Breast epithelium (tissue), 4 donors: ENCODE measurements around the gene PCDHGB5. TPM values are rescaled to one million over a fixed set of nuclear protein-coding genes. Genes with fewer than 3 reads are reported as not detected.
"Not testable (repeated sequence)": the region's sequence is repeated elsewhere in the genome, so short reads cannot be mapped to it uniquely, and the experiment has no call there.

Experiments used
- DNase-seq, 2 donors: peaks; one replicate each; pipeline ENCODE4 v3.0.0-alpha.2; 2019; ENCODE audit warnings: low spot score in 2 of 2
- H3K27ac ChIP-seq, 2 donors: fragments of 200-600 bp; sonication (generic) in 1 of 2; one replicate each; pipeline ENCODE4 v1.5.1; 2016 to 2019; ENCODE audit warnings: mild to moderate bottlenecking in 1 of 2
- H3K27me3 ChIP-seq, 2 donors: fragments of 200-600 bp; sonication (generic) in 1 of 2; one replicate each; pipeline versions ENCODE4 v1.5.1 to v1.6.0; 2017 to 2019; ENCODE audit warnings: control low read depth in 1 of 2, mild to moderate bottlenecking in 1 of 2
- H3K36me3 ChIP-seq: fragments of 200-600 bp; one replicate; pipeline ENCODE4 v1.5.1; 2019
- H3K4me1 ChIP-seq, 2 donors: fragments of 200-600 bp; sonication (generic); one replicate each; pipeline ENCODE4 v1.5.1; 2016 to 2019; ENCODE audit warnings: control low read depth in 1 of 2
- H3K4me3 ChIP-seq, 3 donors: fragments of 200-600 bp; sonication (generic); 1 replicate in 2 of 3; 2 replicates in 1 of 3; pipeline ENCODE4 v1.5.1; 2016 to 2019; ENCODE audit warnings: mild to moderate bottlenecking in 3 of 3, moderate library complexity in 2 of 3
- H3K9me3 ChIP-seq, 2 donors: fragments of 200-600 bp; sonication (generic) in 1 of 2; one replicate each; pipeline ENCODE4 v1.5.1; 2016 to 2019; ENCODE audit warnings: control low read depth in 1 of 2
- POLR2A ChIP-seq: fragments of 450-650 bp; IDR thresholded peaks from one replicate; pipeline ENCODE4 v1.6.1; 2016; ENCODE audit warnings: antibody characterized with exemption, mild to moderate bottlenecking, moderate library complexity
- POLR2AphosphoS5 ChIP-seq, 3 donors: sonication (generic); formaldehyde crosslinking; IDR thresholded peaks; one replicate each; pipeline ENCODE4 v1.6.1; 2017; ENCODE audit warnings: antibody characterized with exemption in 3 of 3
- intact Hi-C: fragments of 100-400 bp; cut with DNase I; formaldehyde crosslinking; loops from one replicate; pipeline ENCODE4 v1.15.1; 2023; ENCODE audit warnings: low total_unique reads
- total RNA-seq, 3 donors: library from RNA; depleted of rRNA; stranded (reverse); fragments of >200 nt; gene quantifications; one replicate each; pipeline ENCODE4 v1.1.0, GENCODE V29; 2016
- TF ChIP-seq, protein P1 (sequence below), 3 donors: fragments of 450-650 bp; IDR thresholded peaks; one replicate each; pipeline ENCODE4 v1.5.1; 2016 to 2017; ENCODE audit warnings: antibody characterized with exemption in 3 of 3, mild to moderate bottlenecking in 3 of 3, moderate library complexity in 3 of 3

PCDHGB5 gene
- total RNA-seq, 3 donors from 2014 or later: 7.5 to 20.6 (median 19.8) TPM

DNA sequence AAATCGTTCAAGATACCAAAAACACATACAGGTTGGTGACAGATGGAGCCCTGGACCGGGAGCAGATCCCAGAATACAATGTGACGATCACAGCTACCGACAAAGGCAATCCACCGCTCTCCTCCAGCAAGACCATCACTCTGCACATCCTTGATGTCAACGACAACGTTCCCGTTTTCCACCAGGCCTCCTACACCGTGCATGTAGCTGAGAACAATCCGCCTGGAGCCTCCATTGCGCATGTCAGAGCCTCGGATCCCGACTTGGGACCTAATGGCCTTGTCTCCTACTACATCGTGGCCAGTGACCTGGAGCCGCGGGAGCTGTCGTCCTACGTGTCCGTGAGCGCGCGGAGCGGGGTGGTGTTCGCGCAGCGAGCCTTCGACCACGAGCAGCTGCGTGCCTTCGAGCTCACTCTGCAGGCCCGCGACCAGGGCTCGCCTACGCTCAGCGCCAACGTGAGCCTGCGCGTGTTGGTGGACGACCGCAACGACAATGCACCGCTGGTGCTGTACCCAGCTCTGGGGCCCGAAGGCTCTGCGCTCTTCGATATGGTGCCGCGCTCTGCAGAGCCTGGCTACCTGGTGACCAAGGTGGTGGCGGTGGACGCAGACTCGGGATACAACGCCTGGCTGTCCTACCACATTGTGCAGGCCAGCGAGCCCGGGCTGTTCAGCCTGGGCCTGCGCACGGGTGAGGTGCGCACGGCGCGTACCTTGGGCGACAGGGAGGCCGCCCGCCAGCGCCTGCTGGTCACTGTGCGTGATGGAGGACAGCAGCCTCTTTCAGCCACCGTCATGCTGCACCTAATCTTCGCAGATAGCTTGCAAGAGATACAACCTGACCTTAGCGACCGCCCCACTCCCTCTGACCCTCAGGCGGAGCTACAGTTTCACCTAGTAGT lies 25.9 kb upstream of the PCDHGB5 start:
- Histone ChIP-seq H3K36me3 (no peaks in the 10 kb centered on the region), H3K9me3 (peaks cover 87 to 99% of the 10 kb centered on the region in 2 donors), H3K27ac (no peak overlapping the region), H3K4me1 (no peaks in the 10 kb centered on the region), H3K4me3 (peak overlapping the region in 1 of 3 donors; percentile 9), H3K27me3 (no peaks in the 10 kb centered on the region)
- no peak for TF ChIP-seq POLR2A
- TF ChIP-seq POLR2AphosphoS5 (IDR thresholded peaks at IDR 0.05): no peak
- TF ChIP-seq, protein P1, sequence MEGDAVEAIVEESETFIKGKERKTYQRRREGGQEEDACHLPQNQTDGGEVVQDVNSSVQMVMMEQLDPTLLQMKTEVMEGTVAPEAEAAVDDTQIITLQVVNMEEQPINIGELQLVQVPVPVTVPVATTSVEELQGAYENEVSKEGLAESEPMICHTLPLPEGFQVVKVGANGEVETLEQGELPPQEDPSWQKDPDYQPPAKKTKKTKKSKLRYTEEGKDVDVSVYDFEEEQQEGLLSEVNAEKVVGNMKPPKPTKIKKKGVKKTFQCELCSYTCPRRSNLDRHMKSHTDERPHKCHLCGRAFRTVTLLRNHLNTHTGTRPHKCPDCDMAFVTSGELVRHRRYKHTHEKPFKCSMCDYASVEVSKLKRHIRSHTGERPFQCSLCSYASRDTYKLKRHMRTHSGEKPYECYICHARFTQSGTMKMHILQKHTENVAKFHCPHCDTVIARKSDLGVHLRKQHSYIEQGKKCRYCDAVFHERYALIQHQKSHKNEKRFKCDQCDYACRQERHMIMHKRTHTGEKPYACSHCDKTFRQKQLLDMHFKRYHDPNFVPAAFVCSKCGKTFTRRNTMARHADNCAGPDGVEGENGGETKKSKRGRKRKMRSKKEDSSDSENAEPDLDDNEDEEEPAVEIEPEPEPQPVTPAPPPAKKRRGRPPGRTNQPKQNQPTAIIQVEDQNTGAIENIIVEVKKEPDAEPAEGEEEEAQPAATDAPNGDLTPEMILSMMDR (IDR thresholded peaks at IDR 0.05): no peak
- intact Hi-C loops: no loop called here
- no peak for DNase-seq

- TF ChIP-seq POLR2AphosphoS5 (IDR thresholded peaks at IDR 0.05) (no peak), POLR2A (no peak)
- TF ChIP-seq, protein P1 (IDR thresholded peaks at IDR 0.05): no peak
- Histone ChIP-seq H3K27ac (no peak within 1 kb of the TSS), H3K9me3 (peaks cover 79 to 99% of the 10 kb centered on the region in 2 donors), H3K36me3 (no peaks in the 10 kb centered on the region), H3K4me3 (peak within 1 kb of the TSS; percentile 19 to 55 (median 30)), H3K27me3 (no peaks in the 10 kb centered on the region), H3K4me1 (no peaks in the 10 kb centered on the region)
- no peak for DNase-seq
- intact Hi-C loops: no loop called here
These were observed 24.0 kb upstream of the PCDHGB5 start, which contains the start of gene PCDHGA6 for GRCh38 chr5:141373673-141374317. Gene PCDHGA6, plus strand, starts transcription at chr5:141373891. Its CDS starts 193 bp downstream, at chr5:141374084.

GRCh38 chr5:141374627-141375026 lies 23.1 kb upstream of the PCDHGB5 start:
- Histone ChIP-seq H3K9me3 (peaks cover 72 to 99% of the 10 kb centered on the region in 2 donors), H3K4me3 (peak overlapping the region in 1 of 3 donors; percentile 55), H3K36me3 (no peaks in the 10 kb centered on the region), H3K27ac (no peak overlapping the region), H3K4me1 (no peaks in the 10 kb centered on the region), H3K27me3 (no peaks in the 10 kb centered on the region)
- DNase-seq: no peak
- no peak for TF ChIP-seq POLR2A
- TF ChIP-seq, protein P1 (IDR thresholded peaks at IDR 0.05): no peak
- TF ChIP-seq POLR2AphosphoS5 (IDR thresholded peaks at IDR 0.05): no peak
- intact Hi-C loops: no loop called here

GRCh38 chr5:141375444-141376155 lies 22.1 kb upstream of the PCDHGB5 start:
- peaks cover 70 to 98% of the 10 kb centered on the region in 2 donors for H3K9me3 ChIP-seq
- intact Hi-C loops: not testable (repeated sequence)

GRCh38 chr5:141382469-141383294 lies 15.1 kb upstream of the PCDHGB5 start, which contains the start of gene PCDHGA7:
Gene PCDHGA7, plus strand, starts transcription at chr5:141382742. Its CDS starts 158 bp downstream, at chr5:141382900.
- H3K4me3 ChIP-seq: peak within 1 kb of the TSS in 2 of 3 donors; percentile 27 to 48
- TF ChIP-seq POLR2A (no peak), POLR2AphosphoS5 (IDR thresholded peaks at IDR 0.05) (no peak)
- TF ChIP-seq, protein P1 (IDR thresholded peaks at IDR 0.05): no peak

More at GRCh38 chr5:141375444-141376155, 22.1 kb upstream of the PCDHGB5 start:
- not testable (repeated sequence) for H3K4me3 ChIP-seq, DNase-seq, H3K4me1 ChIP-seq, H3K27me3 ChIP-seq, H3K27ac ChIP-seq, H3K36me3 ChIP-seq

More at GRCh38 chr5:141382469-141383294, 15.1 kb upstream of the PCDHGB5 start, which contains the start of gene PCDHGA7:
- intact Hi-C loops: no loop called here
- H3K27ac ChIP-seq: no peak within 1 kb of the TSS
- H3K4me1 ChIP-seq: no peaks in the 10 kb centered on the region
- H3K9me3 ChIP-seq: peaks cover 67 to 96% of the 10 kb centered on the region in 2 donors
- DNase-seq: no peak
- no peaks in the 10 kb centered on the region for H3K27me3 ChIP-seq
- H3K36me3 ChIP-seq: no peaks in the 10 kb centered on the region
